AG04450 (cell line): ENCODE measurements around the gene KRTAP10-1. TPM values are rescaled to one million over a fixed set of nuclear protein-coding genes. Genes with fewer than 3 reads are reported as not detected.

Source experiments
- CTCF ChIA-PET: fragments of 300-600, 350-600 bp; formaldehyde crosslinking; extraction: SDS; loops from one replicate; lab custom pipeline; 2022; ENCODE audit warnings: antibody characterized with exemption, inconsistent platforms; lab: Charles Lee
- POLR2A ChIA-PET: fragments of 350-600 bp; formaldehyde crosslinking; extraction: SDS; loops from one replicate; lab custom pipeline; 2021; ENCODE audit warnings: antibody characterized with exemption, inconsistent platforms; lab: Yijun Ruan, JAX
- DNase-seq: peaks from one replicate; pipeline ENCODE4 v3.0.0-alpha.2; 2011; ENCODE audit warnings: low read depth, low spot score
- H3K27ac ChIP-seq: one replicate; pipeline ENCODE4 v1.5.1; 2012; ENCODE audit warnings: low read depth, low read length, control low read depth
- H3K27me3 ChIP-seq: one replicate; pipeline ENCODE4 v1.6.0; 2012; ENCODE audit warnings: low read length; ENCODE audit not compliant: control insufficient read depth, insufficient read depth
- H3K4me3 ChIP-seq: 2 replicates; pipeline ENCODE4 v1.5.1; 2011; ENCODE audit warnings: mild to moderate bottlenecking, low read depth, low read length, control low read depth
- H3K9me3 ChIP-seq: 2 replicates; pipeline ENCODE4 v1.5.1; 2012; ENCODE audit warnings: low read length; ENCODE audit not compliant: control insufficient read depth, insufficient read depth
- CTCF ChIP-seq: IDR thresholded peaks from 2 replicates; pipeline ENCODE4 v1.5.1; 2011; ENCODE audit warnings: low read depth, low read length, control low read depth, inconsistent platforms
- polyA plus RNA-seq: library from polyadenylated mRNA; depleted of rRNA; stranded (reverse); fragments of >200 nt; gene quantifications from 2 replicates; pipeline ENCODE4 v1.2.3, GENCODE V29; 2011

Gene KRTAP10-1
- polyA plus RNA-seq, 1 experiment = not detected

GRCh38 chr21:44527156-44527982 lies 12.6 kb downstream of the KRTAP10-1 start:
- no peak for TF ChIP-seq CTCF
- POLR2A ChIA-PET = no interaction called here
- H3K9me3 ChIP-seq = peaks cover 66% of the 10 kb centered on the region
- CTCF ChIA-PET = no interaction called here
- H3K27ac ChIP-seq = no peak overlapping the region
- no peak for DNase-seq
- H3K4me3 ChIP-seq = no peak overlapping the region
- no peaks in the 10 kb centered on the region for H3K27me3 ChIP-seq

- CTCF ChIA-PET = no interaction called here
- POLR2A ChIA-PET = no interaction called here
- no peak for DNase-seq
- no peak for TF ChIP-seq CTCF
- Histone ChIP-seq H3K27me3 (no peaks in the 10 kb centered on the region), H3K4me3 (no peak overlapping the region), H3K27ac (no peak overlapping the region), H3K9me3 (peaks cover 67% of the 10 kb centered on the region)
Observed at GRCh38 chr21:44526096-44526997, 13.6 kb downstream of the KRTAP10-1 start.

GRCh38 chr21:44525391-44526095 lies 14.5 kb downstream of the KRTAP10-1 start:
- ChIA-PET CTCF (no interaction called here), POLR2A (no interaction called here)
- TF ChIP-seq CTCF = no peak
- Histone ChIP-seq H3K9me3 (peaks cover 68% of the 10 kb centered on the region), H3K4me3 (no peak overlapping the region), H3K27me3 (no peaks in the 10 kb centered on the region), H3K27ac (no peak overlapping the region)
- DNase-seq = no peak

GRCh38 chr21:44524414-44525371 lies 15.3 kb downstream of the KRTAP10-1 start:
- DNase-seq = no peak
- ChIA-PET POLR2A (no interaction called here), CTCF (no interaction called here)
- Histone ChIP-seq H3K9me3 (peaks cover 73% of the 10 kb centered on the region), H3K27me3 (no peaks in the 10 kb centered on the region), H3K4me3 (no peak overlapping the region), H3K27ac (no peak overlapping the region)
- TF ChIP-seq CTCF = no peak
